ENCODE results near the gene CAPN2. TPM values are rescaled to one million over a fixed set of nuclear protein-coding genes. Genes with fewer than 3 reads are reported as not detected.
A peak's percentile ranks its signal among the peaks of the same experiment; 100 is the strongest.

The CAPN2 gene
- 100 to 1,000 TPM; 143 to 276 (median 202) TPM for total RNA-seq

DNA sequence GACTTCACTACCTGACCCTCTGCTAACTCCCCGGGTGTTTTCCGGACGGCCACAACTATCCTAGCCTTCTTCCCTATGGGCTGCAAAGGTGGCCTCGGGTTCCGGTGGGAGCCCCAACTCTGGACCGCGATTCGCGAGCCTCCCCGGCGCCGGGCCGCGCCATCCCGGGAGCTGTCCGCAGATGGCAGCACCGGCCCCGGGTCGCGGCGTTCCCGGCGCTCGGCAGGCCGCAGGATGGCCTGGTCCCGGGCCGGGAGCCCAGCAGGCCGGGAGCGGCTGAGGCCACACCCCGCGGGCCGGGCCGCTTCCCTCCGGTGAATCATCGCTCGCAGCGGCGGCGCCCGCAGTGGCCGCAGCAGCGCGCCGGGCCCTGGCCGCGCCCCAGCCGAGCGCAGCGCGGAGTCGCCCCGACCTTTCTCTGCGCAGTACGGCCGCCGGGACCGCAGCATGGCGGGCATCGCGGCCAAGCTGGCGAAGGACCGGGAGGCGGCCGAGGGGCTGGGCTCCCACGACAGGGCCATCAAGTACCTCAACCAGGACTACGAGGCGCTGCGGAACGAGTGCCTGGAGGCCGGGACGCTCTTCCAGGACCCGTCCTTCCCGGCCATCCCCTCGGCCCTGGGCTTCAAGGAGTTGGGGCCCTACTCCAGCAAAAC lies at the start of gene CAPN2:
CAPN2 (plus strand) TSS at position 346 of the 656 bp plus-strand sequence; CDS start at position 448, 102 bp downstream.
- peak within 1 kb of the TSS; percentile 83 to 100 (median 96) for H3K27ac ChIP-seq
- peak; percentile 56 to 91 (median 88) for DNase-seq
- H3K9me3 ChIP-seq: peaks cover 0 to 5% (median 0%) of the 10 kb centered on the region in 4 donors
- H3K4me3 ChIP-seq: peak within 1 kb of the TSS; percentile 76 to 95 (median 88)
- H3K4me1 ChIP-seq: peaks cover 0 to 49% (median 25%) of the 10 kb centered on the region in 4 donors
- H3K36me3 ChIP-seq: peaks cover 0 to under 1% (median 0%) of the 10 kb centered on the region in 3 donors
- H3K27me3 ChIP-seq: no peaks in the 10 kb centered on the region
- peak; percentile 27 to 97 for TF ChIP-seq POLR2A (IDR thresholded peaks at IDR 0.05)
- TF ChIP-seq, protein P1, sequence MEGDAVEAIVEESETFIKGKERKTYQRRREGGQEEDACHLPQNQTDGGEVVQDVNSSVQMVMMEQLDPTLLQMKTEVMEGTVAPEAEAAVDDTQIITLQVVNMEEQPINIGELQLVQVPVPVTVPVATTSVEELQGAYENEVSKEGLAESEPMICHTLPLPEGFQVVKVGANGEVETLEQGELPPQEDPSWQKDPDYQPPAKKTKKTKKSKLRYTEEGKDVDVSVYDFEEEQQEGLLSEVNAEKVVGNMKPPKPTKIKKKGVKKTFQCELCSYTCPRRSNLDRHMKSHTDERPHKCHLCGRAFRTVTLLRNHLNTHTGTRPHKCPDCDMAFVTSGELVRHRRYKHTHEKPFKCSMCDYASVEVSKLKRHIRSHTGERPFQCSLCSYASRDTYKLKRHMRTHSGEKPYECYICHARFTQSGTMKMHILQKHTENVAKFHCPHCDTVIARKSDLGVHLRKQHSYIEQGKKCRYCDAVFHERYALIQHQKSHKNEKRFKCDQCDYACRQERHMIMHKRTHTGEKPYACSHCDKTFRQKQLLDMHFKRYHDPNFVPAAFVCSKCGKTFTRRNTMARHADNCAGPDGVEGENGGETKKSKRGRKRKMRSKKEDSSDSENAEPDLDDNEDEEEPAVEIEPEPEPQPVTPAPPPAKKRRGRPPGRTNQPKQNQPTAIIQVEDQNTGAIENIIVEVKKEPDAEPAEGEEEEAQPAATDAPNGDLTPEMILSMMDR (IDR thresholded peaks at IDR 0.05): peak; percentile 27 to 95 (median 74)

DNA sequence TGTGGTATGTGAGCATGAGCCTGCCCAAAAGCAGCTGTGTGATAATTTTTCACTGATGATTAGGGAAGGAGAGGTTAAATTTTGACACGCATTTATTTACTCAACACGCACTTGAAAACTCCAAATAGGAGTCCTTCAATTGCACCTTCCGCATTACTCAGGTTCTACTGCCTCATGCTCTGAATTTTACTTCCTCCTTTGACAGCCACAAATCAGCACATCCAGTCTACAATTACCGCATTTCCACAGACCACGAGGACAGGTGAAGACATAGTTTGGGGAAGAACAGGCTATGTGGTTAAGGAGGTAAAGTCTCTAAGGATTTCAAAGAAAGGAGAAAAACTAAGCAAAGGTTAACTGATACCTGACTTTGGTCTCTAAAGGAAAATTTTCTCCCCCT lies 49.4 kb upstream of the CAPN2 start:
- Histone ChIP-seq H3K27me3 (no peaks in the 10 kb centered on the region), H3K27ac (no peak overlapping the region), H3K4me1 (peaks cover 0 to 10% (median 0%) of the 10 kb centered on the region in 4 donors), H3K9me3 (no peaks in the 10 kb centered on the region), H3K4me3 (no peak overlapping the region), H3K36me3 (no peaks in the 10 kb centered on the region)
- no peak for DNase-seq
- no peak for TF ChIP-seq POLR2A (IDR thresholded peaks at IDR 0.05)
- TF ChIP-seq, protein P1 (IDR thresholded peaks at IDR 0.05): no peak

DNA sequence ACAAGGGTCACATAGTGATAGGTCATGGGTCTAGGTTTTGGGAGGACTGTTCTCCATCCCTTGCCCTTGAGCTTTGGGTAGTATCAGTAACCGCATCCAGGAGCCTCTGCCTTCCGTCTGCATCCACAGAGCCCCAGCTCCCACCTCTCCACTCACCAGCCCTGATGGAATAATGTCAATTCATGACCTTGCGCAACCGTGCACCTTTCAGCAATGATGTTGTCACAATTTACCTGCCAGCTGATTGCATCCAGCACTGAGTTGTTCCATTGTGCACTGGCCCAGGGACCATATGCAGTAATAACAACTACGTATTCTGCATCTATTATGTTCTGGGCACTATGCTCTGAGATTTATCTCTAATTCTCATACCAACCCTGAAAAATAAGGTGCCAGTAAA lies 48.2 kb upstream of the CAPN2 start:
- no peak for TF ChIP-seq POLR2A (IDR thresholded peaks at IDR 0.05)
- TF ChIP-seq, protein P1 (IDR thresholded peaks at IDR 0.05): no peak
- H3K9me3 ChIP-seq: no peaks in the 10 kb centered on the region
- no peak for DNase-seq
- peaks cover 0 to 10% (median 0%) of the 10 kb centered on the region in 4 donors for H3K4me1 ChIP-seq
- H3K27ac ChIP-seq: no peak overlapping the region
- no peak overlapping the region for H3K4me3 ChIP-seq
- H3K36me3 ChIP-seq: no peaks in the 10 kb centered on the region
- no peaks in the 10 kb centered on the region for H3K27me3 ChIP-seq

DNA sequence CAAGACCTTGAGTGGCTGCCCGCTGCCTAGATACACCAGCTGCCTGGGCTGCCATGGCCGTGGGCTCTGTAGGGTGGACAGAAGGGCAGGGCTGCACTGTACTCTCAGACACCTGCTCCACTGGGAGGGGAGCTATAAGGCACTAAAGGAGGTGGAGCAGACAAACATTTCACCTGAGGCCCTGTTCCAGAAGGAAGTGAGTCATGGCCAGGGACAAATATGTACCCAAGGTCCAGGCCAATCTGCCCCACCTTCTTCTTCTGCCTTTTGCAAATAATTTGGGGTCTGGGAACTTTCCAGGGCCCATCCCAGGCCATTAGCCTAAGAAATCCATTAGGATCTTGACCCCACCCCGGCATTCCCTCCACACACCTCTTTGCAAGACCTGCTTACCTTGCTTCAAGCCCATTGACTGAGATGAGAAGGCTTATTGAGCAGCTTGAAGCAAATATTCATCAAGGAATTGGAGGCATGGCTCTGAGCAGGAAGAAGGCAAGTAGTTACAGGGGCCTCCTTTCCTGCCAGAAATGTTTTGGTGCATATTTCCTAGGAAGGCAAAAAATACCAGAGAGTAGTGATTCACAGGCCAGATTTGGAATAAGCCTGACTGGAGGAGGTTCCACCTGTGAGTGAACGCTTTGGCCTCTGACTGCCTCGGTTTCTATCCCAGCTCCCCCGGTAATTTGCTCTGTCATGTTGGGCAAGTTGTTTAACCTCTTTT lies 46.6 kb upstream of the CAPN2 start, which contains the start of gene CAPN8:
CAPN8 (minus strand) TSS at position 110 of the 721 bp plus-strand sequence; CDS start at position 55, 55 bp downstream.
- peak in 1 of 2 donors; percentile 37 for TF ChIP-seq POLR2A (IDR thresholded peaks at IDR 0.05)
- TF ChIP-seq, protein P1 (IDR thresholded peaks at IDR 0.05): no peak
- no peaks in the 10 kb centered on the region for H3K36me3 ChIP-seq

DNA sequence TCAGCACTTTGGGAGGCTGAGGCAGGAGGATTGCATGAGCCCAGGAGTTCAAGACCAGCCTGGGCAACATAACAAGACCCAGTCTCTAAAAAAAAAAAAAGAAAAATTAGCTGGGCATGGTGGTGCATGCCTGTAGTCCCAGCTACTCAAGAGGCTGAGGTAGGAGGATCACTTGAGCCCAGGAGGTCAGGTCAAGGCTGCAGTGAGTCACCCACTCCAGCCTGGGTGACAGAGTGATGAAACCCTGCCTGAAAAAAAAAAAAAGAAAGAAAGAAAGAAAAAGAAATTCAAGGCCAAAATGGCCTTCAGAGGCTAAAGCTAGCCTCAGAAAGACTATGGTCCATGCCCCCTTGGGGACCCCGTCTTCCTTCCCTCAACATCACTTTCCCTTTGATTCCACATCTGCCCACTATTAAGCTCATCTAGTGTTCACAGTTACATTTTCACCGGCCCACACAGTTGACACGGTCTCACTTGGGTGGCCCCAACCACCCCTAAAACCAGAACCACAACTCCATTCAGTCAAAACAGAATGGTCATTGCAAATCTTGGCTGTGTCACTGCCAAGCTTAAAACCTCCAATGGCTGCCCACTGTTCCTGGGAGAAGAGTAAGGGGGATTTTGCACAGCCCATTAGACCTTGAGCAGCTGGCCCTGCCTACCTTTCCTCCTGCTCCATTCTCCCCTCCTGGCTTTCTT lies 44.7 kb upstream of the CAPN2 start:
- Histone ChIP-seq H3K36me3 (no peaks in the 10 kb centered on the region), H3K27me3 (no peaks in the 10 kb centered on the region), H3K4me1 (peaks cover 0 to 10% (median 0%) of the 10 kb centered on the region in 4 donors), H3K4me3 (no peak overlapping the region), H3K27ac (no peak overlapping the region), H3K9me3 (no peaks in the 10 kb centered on the region)
- TF ChIP-seq, protein P1 (IDR thresholded peaks at IDR 0.05): no peak
- TF ChIP-seq POLR2A (IDR thresholded peaks at IDR 0.05): no peak
- DNase-seq: no peak

More for the DNA sequence above, 46.6 kb upstream of the CAPN2 start, which contains the start of gene CAPN8:
- no peaks in the 10 kb centered on the region for H3K27me3 ChIP-seq
- no peak within 1 kb of the TSS for H3K4me3 ChIP-seq
- H3K9me3 ChIP-seq: no peaks in the 10 kb centered on the region
- H3K4me1 ChIP-seq: peaks cover 0 to 10% (median 0%) of the 10 kb centered on the region in 4 donors
- DNase-seq: peak in 2 of 3 donors; percentile 59 to 64
- H3K27ac ChIP-seq: peak within 1 kb of the TSS in 2 of 4 donors; percentile 34 to 49

All from Peyer's patch (tissue), 4 donors.